IMR-90 (cell line): ENCODE data around the gene ADAP1. TPM values are rescaled to one million over a fixed set of nuclear protein-coding genes. Genes with fewer than 3 reads are reported as not detected.

Experiments used
- ATAC-seq: fragments of 200-7000 bp; cut with Tn5 transposase; 2 replicates; pipeline ENCODE4 v1.9.1; 2020; ENCODE audit warnings: low read depth, mild to moderate bottlenecking, moderate library complexity
- BruUV-seq: library from RNA; stranded (reverse); fragments of 400-500 nt; replicated peaks from 2 replicates; lab custom pipeline; 2021; lab: Mats Ljungman, UMichigan
- CTCF ChIA-PET: fragments of 300-600 bp; formaldehyde crosslinking; extraction: SDS; loops from one replicate; lab custom pipeline; 2021; ENCODE audit warnings: antibody characterized with exemption; lab: Yijun Ruan, JAX
- POLR2A ChIA-PET: fragments of 300-600 bp; sonication (Branson Sonifier 250); formaldehyde crosslinking; loops from one replicate; lab custom pipeline; 2022; ENCODE audit warnings: antibody characterized with exemption; ENCODE audit not compliant: unreplicated experiment; lab: Charles Lee
- DNase-seq: peaks from one replicate; pipeline ENCODE4 v3.0.0; 2013
- H2AFZ ChIP-seq: replicated peaks from 2 replicates; pipeline ENCODE3; 2013; ENCODE audit warnings: low read length, mild to moderate bottlenecking; ENCODE audit not compliant: poor library complexity
- H2AK5ac ChIP-seq: 2 replicates; pipeline ENCODE4 v1.6.1; 2013; ENCODE audit warnings: low read depth, low read length, inconsistent platforms
- H2AK9ac ChIP-seq: replicated peaks from 2 replicates; pipeline ENCODE3; 2013; ENCODE audit warnings: mild to moderate bottlenecking, low read depth, low read length, moderate library complexity; ENCODE audit not compliant: poor library complexity
- H2BK120ac ChIP-seq: 2 replicates; pipeline ENCODE4 v1.6.1; 2013; ENCODE audit warnings: low read depth, low read length, inconsistent platforms
- H2BK15ac ChIP-seq: 3 replicates; pipeline ENCODE4 v1.6.1; 2013; ENCODE audit warnings: low read depth, low read length, inconsistent platforms
- H2BK20ac ChIP-seq: 2 replicates; pipeline ENCODE4 v1.6.1; 2013; ENCODE audit warnings: low read depth, mild to moderate bottlenecking, inconsistent platforms, low read length, moderate library complexity
- H2BK5ac ChIP-seq: 2 replicates; pipeline ENCODE4 v1.6.1; 2013; ENCODE audit warnings: mild to moderate bottlenecking, low read depth, low read length, inconsistent platforms; ENCODE audit not compliant: poor library complexity, severe bottlenecking
- H3K14ac ChIP-seq: replicated peaks from 2 replicates; pipeline ENCODE4 v1.6.1; 2013; ENCODE audit warnings: low read depth, low read length, inconsistent platforms
- H3K18ac ChIP-seq: 2 replicates; pipeline ENCODE4 v1.6.1; 2013; ENCODE audit warnings: low read depth, low read length, control low read depth
- H3K23ac ChIP-seq: 2 replicates; pipeline ENCODE4 v1.6.1; 2013; ENCODE audit warnings: low read depth, low read length, inconsistent platforms
- H3K27ac ChIP-seq: 2 replicates; pipeline ENCODE4 v1.5.1; 2013; ENCODE audit warnings: mild to moderate bottlenecking, control low read depth, low read length; ENCODE audit not compliant: insufficient read depth
- H3K27me3 ChIP-seq: 2 replicates; pipeline ENCODE4 v1.6.1; 2013; ENCODE audit warnings: low read length; ENCODE audit not compliant: control insufficient read depth, insufficient read depth
- H3K36me3 ChIP-seq: 2 replicates; pipeline ENCODE4 v1.6.1; 2013; ENCODE audit warnings: low read length, mixed read lengths; ENCODE audit not compliant: control insufficient read depth, insufficient read depth
- H3K4ac ChIP-seq: 2 replicates; pipeline ENCODE4 v1.6.1; 2013; ENCODE audit warnings: low read depth, low read length, inconsistent platforms
- H3K4me1 ChIP-seq: 2 replicates; pipeline ENCODE4 v1.6.1; 2013; ENCODE audit warnings: low read length, mixed read lengths; ENCODE audit not compliant: control insufficient read depth, insufficient read depth
- H3K4me2 ChIP-seq: 2 replicates; pipeline ENCODE4 v1.6.1; 2013; ENCODE audit warnings: low read depth, mild to moderate bottlenecking, control low read depth, low read length, moderate library complexity
- H3K4me3 ChIP-seq: 2 replicates; pipeline ENCODE4 v1.5.1; 2013; ENCODE audit warnings: low read depth, mild to moderate bottlenecking, control low read depth, low read length, moderate library complexity; ENCODE audit not compliant: insufficient read depth
- H3K56ac ChIP-seq: 2 replicates; pipeline ENCODE4 v1.6.1; 2013; ENCODE audit warnings: low read length, inconsistent platforms; ENCODE audit not compliant: insufficient read depth; ENCODE audit errors: extremely low read depth
- H3K79me1 ChIP-seq, 2 experiments: 2 replicates each; pipeline ENCODE4 v1.6.1; 2013; ENCODE audit warnings: low read length in 2 of 2, inconsistent platforms in 1 of 2, low read depth in 1 of 2
- H3K9ac ChIP-seq: 2 replicates; pipeline ENCODE4 v1.6.1; 2013; ENCODE audit warnings: low read depth, low read length, control low read depth
- H3K9me1 ChIP-seq: 2 replicates; pipeline ENCODE4 v1.6.1; 2013; ENCODE audit warnings: low read length, inconsistent platforms; ENCODE audit not compliant: insufficient read depth
- H3K9me3 ChIP-seq: 2 replicates; pipeline ENCODE4 v1.6.1; 2013; ENCODE audit warnings: low read length; ENCODE audit not compliant: control insufficient read depth, insufficient read depth
- H4K20me1 ChIP-seq: 2 replicates; pipeline ENCODE4 v1.6.1; 2013; ENCODE audit warnings: low read length, inconsistent platforms; ENCODE audit not compliant: insufficient read depth
- H4K5ac ChIP-seq: 2 replicates; pipeline ENCODE4 v1.6.1; 2013; ENCODE audit warnings: mild to moderate bottlenecking, low read depth, low read length, control low read depth
- H4K8ac ChIP-seq, 2 experiments: 2 replicates each; pipeline ENCODE4 v1.6.1; 2013; ENCODE audit warnings: low read depth in 2 of 2, low read length in 2 of 2, control low read depth in 1 of 2, inconsistent platforms in 1 of 2
- H4K91ac ChIP-seq: 2 replicates; pipeline ENCODE4 v1.6.1; 2013; ENCODE audit warnings: low read depth, low read length, inconsistent platforms; ENCODE audit not compliant: insufficient read depth
- BHLHE40 ChIP-seq: fragments of 150-350 bp; IDR thresholded peaks from 2 replicates; pipeline ENCODE4 v1.6.1; 2016; ENCODE audit warnings: mild to moderate bottlenecking, low read depth, low read length
- CHD1 ChIP-seq: IDR thresholded peaks from 2 replicates; pipeline ENCODE4 v1.6.1; 2012; ENCODE audit warnings: low read depth, low read length, improper control_type of control experiment
- FOS ChIP-seq: fragments of 150-350 bp; IDR thresholded peaks from 2 replicates; pipeline ENCODE4 v1.6.1; 2016; ENCODE audit warnings: low read depth, low read length
- MAFK ChIP-seq: IDR thresholded peaks from 2 replicates; pipeline ENCODE4 v1.6.1; 2012; ENCODE audit warnings: low read depth, low read length, improper control_type of control experiment
- MXI1 ChIP-seq: IDR thresholded peaks from 2 replicates; pipeline ENCODE4 v1.6.1; 2012; ENCODE audit warnings: low read depth, mild to moderate bottlenecking, low read length, moderate library complexity, borderline replicate concordance
- NFE2L2 ChIP-seq: fragments of 150-350 bp; IDR thresholded peaks from 2 replicates; pipeline ENCODE4 v1.6.1; 2016; ENCODE audit warnings: low read depth, mild to moderate bottlenecking, low read length
- POLR2A ChIP-seq: IDR thresholded peaks from 2 replicates; pipeline ENCODE4 v1.6.1; 2012; ENCODE audit warnings: mild to moderate bottlenecking, low read depth, low read length
- SMC3 ChIP-seq: fragments of 150-350 bp; IDR thresholded peaks from 2 replicates; pipeline ENCODE4 v1.6.1; 2016; ENCODE audit warnings: low read depth, mild to moderate bottlenecking, antibody characterized with exemption, low read length, moderate library complexity
- WGBS, 2 experiments: methylation state at CpG; one replicate each; pipeline versions ENCODE4 v1.1.5 to v1.1.7; 2013; ENCODE audit warnings: missing lambda C conversion rate in 2 of 2; ENCODE audit not compliant: insufficient read length in 1 of 2; ENCODE audit errors: extremely low coverage in 2 of 2; 5-methylcytosine and 5-hydroxymethylcytosine counted together
- dilution Hi-C: fragments of 300-500 bp; cut with HindIII; formaldehyde crosslinking; loops from one replicate; pipeline ENCODE4 v1.14.3; 2018; ENCODE audit warnings: low sequenced_read_pairs; ENCODE audit not compliant: unreplicated experiment
- in situ Hi-C: fragments of 300-500 bp; cut with MboI; formaldehyde crosslinking; loops from 3 replicates; pipeline ENCODE4 v1.14.3; 2019; ENCODE audit warnings: low sequenced_read_pairs, inconsistent platforms, mixed read lengths
- intact Hi-C: fragments of 100-400 bp; cut with micrococcal nuclease; formaldehyde crosslinking; loops from 2 replicates; pipeline ENCODE4 v1.10.0; 2022
- polyA plus RNA-seq, 3 experiments: library from polyadenylated mRNA; depleted of rRNA; stranded (reverse); fragments of >200 nt; gene quantifications; 2 replicates each; pipeline ENCODE4 v1.2.3, GENCODE V29; 2012; ENCODE audit warnings: low replicate concordance in 1 of 3
- total RNA-seq: library from RNA; depleted of rRNA; stranded (reverse); fragments of >200 nt; gene quantifications from 2 replicates; pipeline ENCODE4 v1.2.3, GENCODE V29; 2012
- TF ChIP-seq, protein P1 (sequence below): conservative IDR thresholded peaks from 2 replicates; pipeline ENCODE4 v1.5.1; 2012; ENCODE audit warnings: mild to moderate bottlenecking, low read depth, low read length, improper control_type of control experiment

ADAP1 gene
- total and polyA plus RNA-seq, 2 of the 4 experiments (the other 2 are of a cell fraction), result 1.4 to 2.0 TPM

DNA sequence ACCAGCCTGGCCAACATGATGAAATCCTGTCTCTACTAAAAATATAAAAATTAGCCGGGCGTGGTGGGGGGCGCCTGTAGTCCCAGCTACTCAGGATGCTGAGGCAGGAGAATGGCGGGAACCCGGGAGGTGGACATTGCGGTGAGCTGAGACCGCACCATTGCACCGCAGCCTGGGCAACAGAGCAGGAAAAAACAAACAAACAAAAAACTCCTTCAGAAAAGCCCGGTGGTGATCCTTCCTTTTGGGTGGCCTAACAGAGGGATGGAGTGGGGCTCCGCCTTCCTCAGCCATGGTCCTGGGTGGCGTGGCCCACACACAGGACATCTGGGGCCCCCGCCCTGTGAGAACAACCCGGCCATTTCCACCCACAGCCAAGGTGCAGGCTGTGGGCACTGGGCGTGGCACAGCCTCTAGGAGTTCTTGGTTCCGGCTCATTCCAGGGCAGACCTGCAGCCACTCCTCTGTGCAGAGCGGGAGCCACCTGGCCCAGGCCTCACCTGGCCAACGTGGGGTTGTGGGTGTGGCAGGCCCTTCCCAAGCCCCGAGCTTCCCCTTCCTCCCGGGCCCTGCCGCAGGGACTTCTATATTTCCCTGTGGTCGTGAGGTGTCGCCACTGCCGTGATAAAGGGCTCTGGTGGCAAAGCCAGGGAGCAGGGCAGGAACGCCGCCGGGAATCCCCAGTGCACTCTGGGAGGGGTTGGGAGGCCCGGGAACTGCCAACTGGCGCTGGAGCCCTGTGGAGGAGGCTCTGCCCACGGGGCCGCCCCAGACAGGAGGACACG is 40.6 kb downstream of the ADAP1 start:
- H2AK5ac ChIP-seq, result no peak overlapping the region
- H2BK5ac ChIP-seq, result no peak overlapping the region
- H2BK20ac ChIP-seq, result no peak overlapping the region
- no peak overlapping the region for H2AK9ac ChIP-seq
- TF ChIP-seq NFE2L2, result no peak
- TF ChIP-seq FOS, result no peak
- no peak for TF ChIP-seq SMC3
- no peak for TF ChIP-seq BHLHE40
- no peak for TF ChIP-seq CHD1
- TF ChIP-seq POLR2A, result no peak
- TF ChIP-seq, protein P1, sequence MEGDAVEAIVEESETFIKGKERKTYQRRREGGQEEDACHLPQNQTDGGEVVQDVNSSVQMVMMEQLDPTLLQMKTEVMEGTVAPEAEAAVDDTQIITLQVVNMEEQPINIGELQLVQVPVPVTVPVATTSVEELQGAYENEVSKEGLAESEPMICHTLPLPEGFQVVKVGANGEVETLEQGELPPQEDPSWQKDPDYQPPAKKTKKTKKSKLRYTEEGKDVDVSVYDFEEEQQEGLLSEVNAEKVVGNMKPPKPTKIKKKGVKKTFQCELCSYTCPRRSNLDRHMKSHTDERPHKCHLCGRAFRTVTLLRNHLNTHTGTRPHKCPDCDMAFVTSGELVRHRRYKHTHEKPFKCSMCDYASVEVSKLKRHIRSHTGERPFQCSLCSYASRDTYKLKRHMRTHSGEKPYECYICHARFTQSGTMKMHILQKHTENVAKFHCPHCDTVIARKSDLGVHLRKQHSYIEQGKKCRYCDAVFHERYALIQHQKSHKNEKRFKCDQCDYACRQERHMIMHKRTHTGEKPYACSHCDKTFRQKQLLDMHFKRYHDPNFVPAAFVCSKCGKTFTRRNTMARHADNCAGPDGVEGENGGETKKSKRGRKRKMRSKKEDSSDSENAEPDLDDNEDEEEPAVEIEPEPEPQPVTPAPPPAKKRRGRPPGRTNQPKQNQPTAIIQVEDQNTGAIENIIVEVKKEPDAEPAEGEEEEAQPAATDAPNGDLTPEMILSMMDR, result no peak
- TF ChIP-seq MAFK, result no peak
- TF ChIP-seq MXI1, result no peak
- whole genome bisulfite sequencing, 2 experiments, result 57% methylated on average over 3 of the region's 31 CpGs; no CpG with 5 or more reads in 1 of the 2 experiments
- H3K56ac ChIP-seq, result no peak overlapping the region
- H3K4me1 ChIP-seq, result 0 out of 2 replicates have a peak, but pooled peaks cover 1% of the 10 kb centered on the region
- no peak overlapping the region for H3K14ac ChIP-seq
- dilution Hi-C loops (no loop called here), in situ Hi-C loops (no loop called here), intact Hi-C loops (no loop called here)
- H4K20me1 ChIP-seq, result no peaks in the 10 kb centered on the region
- H3K27ac ChIP-seq, result no peak overlapping the region
- H3K79me1 ChIP-seq, result no peaks in the 10 kb centered on the region
- no peak overlapping the region for H3K9ac ChIP-seq
- no peak overlapping the region for H4K5ac ChIP-seq
- H4K8ac ChIP-seq, result no peak overlapping the region
- no peak overlapping the region for H2BK120ac ChIP-seq
- ATAC-seq (no peak), DNase-seq (no peak)
- H4K91ac ChIP-seq, result no peak overlapping the region
- no peak overlapping the region for H3K4ac ChIP-seq
- no peaks in the 10 kb centered on the region for H3K9me1 ChIP-seq
- H3K4me2 ChIP-seq, result no peak overlapping the region
- H3K9me3 ChIP-seq, result no peaks in the 10 kb centered on the region
- no peak overlapping the region for H3K23ac ChIP-seq
- ChIA-PET POLR2A (no interaction called here), CTCF (no interaction called here)
- no TSS peak for BruUV-seq
- H3K36me3 ChIP-seq, result no peaks in the 10 kb centered on the region
- H2BK15ac ChIP-seq, result no peak overlapping the region
- no peaks in the 10 kb centered on the region for H3K27me3 ChIP-seq
- no peak overlapping the region for H3K18ac ChIP-seq
- H2AFZ ChIP-seq, result no peak overlapping the region
- H3K4me3 ChIP-seq, result no peak overlapping the region
